Ovary (tissue), 3 donors: Measurements from ENCODE around the gene MARCHF3.

Experiments used
- EP300 ChIP-seq: sonication (generic); formaldehyde crosslinking; IDR thresholded peaks from one replicate; pipeline ENCODE4 v1.6.1; 2017; ENCODE audit warnings: antibody characterized with exemption
- POLR2A ChIP-seq: fragments of 450-650 bp; IDR thresholded peaks from one replicate; pipeline ENCODE4 v1.6.1; 2017; ENCODE audit warnings: antibody characterized with exemption, mild to moderate bottlenecking, moderate library complexity
- TF ChIP-seq, protein P1 (sequence below), 3 donors: fragments of 450-650 bp in 2 of 3; fragments of 200-600 bp in 1 of 3; IDR thresholded peaks; one replicate each; pipeline versions ENCODE4 v1.5.1 to v1.8.0; 2016 to 2022; ENCODE audit warnings: antibody characterized with exemption in 3 of 3, mild to moderate bottlenecking in 1 of 3
- donor health status: DM: no; HTN: no; CAD: no.

DNA sequence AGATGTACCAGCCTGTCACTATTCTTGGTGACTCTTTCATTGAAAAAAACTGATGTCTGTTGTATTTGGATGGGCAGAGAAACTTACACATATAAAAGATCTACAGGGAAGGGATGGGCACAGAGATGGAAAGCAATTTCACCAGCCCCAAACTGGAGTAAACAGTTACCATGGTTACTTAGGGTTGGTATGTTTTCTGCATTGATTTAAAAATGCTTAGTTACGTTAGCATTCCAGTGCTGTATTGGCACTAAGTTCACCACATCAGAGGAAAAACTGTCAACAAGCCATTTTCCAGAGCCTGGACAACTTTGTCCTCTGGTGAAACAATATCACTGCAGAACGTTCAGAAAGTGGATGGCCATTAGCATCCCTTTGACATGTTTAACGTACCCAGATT is 28.0 kb downstream of the MARCHF3 start:
- TF ChIP-seq, protein P1, sequence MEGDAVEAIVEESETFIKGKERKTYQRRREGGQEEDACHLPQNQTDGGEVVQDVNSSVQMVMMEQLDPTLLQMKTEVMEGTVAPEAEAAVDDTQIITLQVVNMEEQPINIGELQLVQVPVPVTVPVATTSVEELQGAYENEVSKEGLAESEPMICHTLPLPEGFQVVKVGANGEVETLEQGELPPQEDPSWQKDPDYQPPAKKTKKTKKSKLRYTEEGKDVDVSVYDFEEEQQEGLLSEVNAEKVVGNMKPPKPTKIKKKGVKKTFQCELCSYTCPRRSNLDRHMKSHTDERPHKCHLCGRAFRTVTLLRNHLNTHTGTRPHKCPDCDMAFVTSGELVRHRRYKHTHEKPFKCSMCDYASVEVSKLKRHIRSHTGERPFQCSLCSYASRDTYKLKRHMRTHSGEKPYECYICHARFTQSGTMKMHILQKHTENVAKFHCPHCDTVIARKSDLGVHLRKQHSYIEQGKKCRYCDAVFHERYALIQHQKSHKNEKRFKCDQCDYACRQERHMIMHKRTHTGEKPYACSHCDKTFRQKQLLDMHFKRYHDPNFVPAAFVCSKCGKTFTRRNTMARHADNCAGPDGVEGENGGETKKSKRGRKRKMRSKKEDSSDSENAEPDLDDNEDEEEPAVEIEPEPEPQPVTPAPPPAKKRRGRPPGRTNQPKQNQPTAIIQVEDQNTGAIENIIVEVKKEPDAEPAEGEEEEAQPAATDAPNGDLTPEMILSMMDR (IDR thresholded peaks at IDR 0.05), result no peak
- TF ChIP-seq POLR2A, result no peak
- no peak for TF ChIP-seq EP300
